GM21619 (cell line): ENCODE results near the gene SRP54.
A peak's percentile ranks its signal among the peaks of the same experiment; 100 is the strongest.
"Not testable (repeated sequence)": the region's sequence is repeated elsewhere in the genome, so short reads cannot be mapped to it uniquely, and the experiment has no call there.

Experiments used
- ATAC-seq: cut with Tn5 transposase; IDR thresholded peaks from one replicate; pipeline ENCODE4 v1.9.1; 2021; ENCODE audit not compliant: unreplicated experiment

The SRP54 gene

DNA sequence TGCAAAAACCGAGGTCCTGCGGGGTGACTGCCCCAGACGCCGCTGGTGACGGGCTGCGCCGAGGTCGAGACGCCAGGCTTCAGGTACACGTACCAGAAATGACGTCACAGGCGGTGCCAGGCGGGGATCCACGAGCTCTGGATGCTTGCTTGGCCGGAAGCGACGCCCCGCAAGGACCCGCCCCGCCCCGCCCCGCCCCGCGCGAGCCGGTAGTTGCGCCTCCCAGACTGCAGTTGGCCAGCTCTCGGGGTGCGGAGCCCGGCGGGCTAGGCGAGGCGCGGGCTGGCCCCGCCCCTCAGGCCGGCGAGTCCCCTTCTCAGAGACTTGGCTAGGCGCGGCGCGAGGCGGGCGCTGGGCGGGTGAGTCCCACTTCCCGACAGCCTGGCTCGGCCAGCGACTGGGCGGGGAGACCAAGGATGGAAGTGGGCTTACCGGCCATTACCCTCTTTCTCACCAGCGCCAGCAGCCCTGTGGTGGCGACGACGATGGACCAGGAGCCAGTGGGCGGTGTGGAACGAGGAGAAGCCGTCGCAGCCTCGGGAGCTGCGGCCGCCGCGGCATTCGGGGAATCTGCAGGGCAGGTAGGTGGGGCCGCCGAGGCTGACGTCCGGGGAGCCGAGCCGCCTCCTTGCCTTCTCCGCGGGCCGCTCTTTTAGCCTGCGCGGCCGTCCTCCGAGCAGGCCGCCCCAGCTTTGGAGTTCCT is 63.4 kb downstream of the SRP54 start, which contains the start of gene FAM177A1:
Gene FAM177A1 (plus strand): TSS at position 225 of the 703 bp plus-strand sequence. CDS start 192 bp downstream, at position 417.
- ATAC-seq, result peak; percentile 93

DNA sequence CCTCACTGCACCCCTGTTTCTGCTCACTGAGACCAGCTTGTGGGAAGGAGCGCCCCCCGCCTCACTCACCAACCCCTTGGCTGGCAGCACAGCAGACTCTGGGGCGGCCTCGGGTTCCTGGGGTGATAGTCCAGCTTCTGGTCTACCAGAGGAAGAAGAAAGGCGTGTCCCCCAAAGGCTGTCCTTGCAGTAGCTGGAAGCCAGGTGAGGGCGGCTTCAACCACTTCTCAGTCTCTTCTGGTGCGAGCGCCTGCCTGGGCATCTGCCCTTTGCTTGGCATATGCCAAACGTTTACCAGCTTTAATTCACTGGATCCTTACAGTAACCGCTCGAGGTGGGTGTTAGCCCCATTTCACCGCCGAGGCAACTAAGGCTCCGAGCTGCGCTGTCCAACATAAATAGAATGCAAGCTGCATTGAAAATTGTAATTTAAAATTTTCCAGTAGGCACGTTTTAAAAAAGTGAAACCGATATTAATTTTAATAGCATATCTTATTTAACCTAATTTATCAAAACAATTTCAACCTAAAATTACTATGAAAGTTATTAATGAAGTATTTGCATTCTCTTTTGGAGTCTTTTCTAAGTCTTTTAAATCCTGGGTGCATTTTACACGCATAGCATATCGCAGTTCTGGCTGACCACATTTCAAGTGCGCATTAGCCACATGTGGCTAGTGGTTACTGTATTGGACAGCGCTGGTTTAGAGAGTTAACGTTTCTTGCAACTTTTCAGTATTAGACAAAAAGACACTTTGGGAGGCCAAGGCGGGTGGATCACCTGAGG is 64.2 kb downstream of the SRP54 start:
- peak; percentile 28 for ATAC-seq

DNA sequence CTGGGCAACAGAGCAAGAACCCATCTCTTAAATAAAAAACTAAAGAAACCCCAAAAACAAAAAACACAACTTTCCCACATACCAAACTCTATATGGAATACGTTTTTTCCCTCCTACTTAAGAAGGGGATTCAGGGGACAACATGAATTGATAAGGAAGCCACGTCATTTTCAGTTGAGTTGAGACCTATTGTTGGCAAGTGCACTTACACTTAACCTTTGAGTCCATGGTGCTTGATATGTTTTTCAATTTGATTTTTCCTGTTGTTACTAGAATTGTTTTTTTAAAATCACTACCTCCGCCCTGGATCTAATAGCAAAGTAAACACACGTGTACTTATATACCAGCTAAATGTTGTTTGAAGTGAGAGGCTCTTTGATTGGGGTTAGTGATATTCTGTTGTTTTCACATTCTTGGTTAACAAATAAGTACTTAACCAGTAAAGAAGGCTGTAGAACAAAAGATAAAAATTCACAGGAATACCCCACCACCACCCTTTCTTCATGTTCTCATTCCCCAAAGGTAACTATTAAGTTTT is 65.3 kb downstream of the SRP54 start:
- no peak for ATAC-seq

DNA sequence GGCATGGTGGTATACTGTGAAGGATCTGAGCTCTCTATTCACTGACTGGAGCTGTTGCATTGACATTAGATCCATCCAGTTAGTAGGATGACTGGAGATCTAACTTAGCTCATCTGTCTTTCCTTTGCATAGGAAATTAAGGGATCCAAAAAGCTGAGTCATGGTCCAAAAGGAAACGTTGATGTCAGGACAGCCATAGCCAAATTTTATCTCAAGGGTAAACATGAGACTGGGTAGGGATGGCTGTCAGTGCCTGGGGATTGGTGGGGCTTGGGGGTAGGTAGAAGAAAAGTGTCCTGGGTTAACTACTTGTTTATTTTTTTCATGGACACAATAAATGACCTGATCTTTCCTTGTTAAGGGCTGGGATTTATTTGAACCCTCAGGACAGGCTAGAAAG is 67.9 kb downstream of the SRP54 start:
- ATAC-seq, result no peak

DNA sequence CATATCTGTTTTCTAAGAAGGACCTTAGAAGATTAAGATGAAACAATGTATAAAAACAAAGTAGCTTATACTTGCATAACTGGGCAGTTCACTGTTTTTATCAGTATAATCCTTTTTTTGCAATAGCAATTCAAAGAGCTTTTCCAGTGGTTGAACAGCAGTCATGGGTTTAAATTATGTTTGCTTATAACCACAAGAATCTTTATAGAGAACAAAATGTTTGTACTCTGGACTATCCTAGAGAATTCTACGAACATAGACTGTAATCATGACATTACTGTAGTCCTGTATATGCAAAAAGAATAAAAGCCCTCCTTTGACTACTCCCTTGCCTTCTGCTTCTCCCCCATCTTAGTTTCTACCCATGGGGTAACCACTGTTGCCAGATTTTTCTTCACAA is 69.0 kb downstream of the SRP54 start:
- ATAC-seq, result no peak

DNA sequence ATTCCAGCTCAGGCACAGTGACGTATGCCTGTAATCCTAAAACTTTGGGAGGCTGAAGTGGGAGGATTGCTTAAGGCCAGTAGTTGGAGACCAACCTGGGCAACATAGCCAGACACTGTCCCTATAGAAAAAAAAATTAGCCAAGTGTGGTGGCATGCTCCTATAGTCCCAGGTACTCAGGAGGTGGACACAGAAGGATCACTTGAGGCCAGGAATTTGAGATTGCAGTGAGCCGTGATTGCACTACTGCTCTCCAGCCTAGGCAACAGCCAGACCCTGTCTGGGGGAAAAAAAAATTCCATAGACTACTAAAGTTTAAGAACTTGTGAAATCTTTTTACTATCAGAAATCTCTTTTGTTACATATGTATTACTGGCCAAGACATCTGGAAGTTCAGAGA is 69.8 kb downstream of the SRP54 start:
- no peak for ATAC-seq

DNA sequence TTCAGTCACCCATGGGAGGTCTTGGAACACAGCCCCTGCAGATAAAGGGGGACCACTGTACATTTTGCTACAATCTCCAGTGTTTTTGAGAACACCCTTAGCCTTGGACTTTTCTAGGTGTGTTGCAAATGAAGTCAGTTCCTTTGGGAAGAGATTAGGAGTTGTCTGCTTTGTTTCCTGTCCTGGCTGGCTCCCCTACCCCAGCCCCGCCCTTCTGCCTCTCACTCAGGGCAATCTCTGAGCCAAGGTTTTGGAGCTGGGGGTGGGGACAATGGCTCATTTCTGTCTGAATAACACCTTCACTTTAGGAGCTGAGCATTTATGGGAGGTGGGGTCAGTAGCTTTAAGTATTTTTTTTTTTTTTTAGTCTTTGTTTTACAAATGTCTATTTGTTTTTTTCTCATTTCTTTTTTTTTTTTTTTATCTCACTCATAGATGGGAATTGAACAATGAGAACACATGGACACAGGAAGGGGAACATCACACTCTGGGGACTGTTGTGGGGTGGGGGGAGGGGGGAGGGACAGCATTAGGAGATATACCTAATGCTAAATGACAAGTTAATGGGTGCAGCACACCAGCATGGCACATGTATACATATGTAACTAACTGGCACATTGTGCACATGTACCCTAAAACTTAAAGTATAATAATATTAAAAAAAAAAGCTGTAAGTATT is 78.5 kb downstream of the SRP54 start:
- not testable (repeated sequence) for ATAC-seq

DNA sequence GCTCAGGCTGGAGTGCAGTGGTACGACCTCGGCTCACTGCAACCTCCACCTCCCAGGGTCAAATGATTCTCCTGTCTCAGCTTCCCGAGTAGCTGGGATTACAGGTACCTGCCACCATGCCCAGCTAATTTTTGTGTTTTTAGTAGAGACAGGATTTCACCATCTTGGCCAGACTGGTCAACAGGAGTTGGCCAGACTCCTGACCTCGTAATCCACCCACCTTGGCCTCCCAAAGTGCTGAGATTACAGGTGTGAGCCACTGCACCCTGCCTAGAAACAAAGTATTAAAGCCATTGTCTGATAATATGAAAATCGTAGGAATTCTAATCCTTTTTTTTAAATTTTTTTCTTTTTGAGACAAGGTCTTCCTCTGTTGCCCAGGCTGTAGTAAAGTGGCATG is 82.9 kb downstream of the SRP54 start:
- not testable (repeated sequence) for ATAC-seq

DNA sequence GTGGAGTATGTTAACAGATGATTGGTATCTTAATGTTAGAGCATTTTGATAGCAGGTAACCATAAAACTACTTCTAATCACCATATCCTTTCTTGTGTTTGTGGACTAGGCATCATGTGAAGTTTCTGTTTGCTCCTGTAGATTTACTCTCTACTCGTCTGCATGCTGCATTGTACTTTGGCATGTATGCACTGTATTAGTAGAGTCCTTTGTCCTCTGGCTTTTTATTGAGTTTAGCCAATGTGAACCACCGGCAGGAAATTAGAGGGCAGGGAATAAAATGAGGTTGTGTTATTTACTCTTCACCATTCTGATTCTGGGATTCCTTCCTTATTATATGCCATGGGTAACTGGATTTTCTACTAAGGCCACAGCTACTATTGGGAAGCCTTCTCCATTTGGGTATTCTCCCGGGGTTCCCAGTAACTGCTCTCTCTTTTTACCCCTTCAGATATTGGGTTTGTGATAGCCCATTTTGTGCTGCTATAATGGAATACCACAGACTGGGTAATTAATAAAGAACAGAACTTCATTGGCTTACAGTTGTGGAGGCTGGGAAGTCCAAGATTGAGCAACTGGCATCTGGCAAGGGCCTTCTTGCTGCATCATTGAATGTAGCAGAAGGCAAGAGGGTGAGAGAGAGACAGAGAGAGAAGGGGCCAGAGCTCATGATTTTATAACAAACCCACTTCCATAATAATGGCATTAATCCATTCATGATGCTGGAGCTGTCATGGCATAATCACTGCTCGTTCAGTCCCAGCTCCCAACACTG is 85.6 kb downstream of the SRP54 start:
- no peak for ATAC-seq

DNA sequence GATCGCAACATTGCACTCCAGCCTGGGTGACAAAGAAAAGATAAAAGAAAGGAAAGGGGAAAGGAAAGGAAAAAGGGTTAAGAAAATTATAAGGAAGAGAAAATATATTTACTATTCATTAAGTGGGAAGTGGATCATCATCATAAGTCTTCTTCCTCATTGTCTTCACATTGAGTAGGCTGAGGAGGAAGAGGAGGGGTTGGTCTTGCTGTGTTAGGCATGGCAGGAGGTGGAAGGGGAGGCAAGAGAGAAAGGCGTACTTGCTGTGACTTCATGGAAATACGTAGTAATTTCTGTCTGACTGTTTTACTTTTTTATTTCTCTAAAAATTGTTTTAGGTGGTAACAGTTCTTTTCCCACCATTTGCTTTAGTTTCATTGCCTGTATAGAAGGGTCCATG is 89.4 kb downstream of the SRP54 start:
- ATAC-seq, result no peak

DNA sequence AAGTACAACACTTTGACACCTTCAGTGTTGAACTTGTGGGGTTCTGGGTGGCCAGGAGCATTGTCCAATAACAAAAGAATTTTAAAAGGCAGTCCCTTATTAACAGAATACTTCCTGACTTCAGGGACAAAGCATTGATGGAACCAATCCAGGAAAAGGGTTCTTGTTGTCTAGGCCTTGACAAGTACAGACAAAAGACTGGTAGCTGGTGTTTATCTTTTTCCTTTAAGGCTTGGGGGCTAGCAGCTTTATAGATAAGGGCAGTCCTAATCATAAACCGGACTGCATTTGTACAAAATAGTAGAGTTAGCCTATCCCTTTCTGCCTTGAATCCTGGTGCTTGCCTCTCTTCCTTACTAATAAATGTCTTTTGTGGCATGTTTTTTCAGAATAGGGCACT is 90.7 kb downstream of the SRP54 start:
- ATAC-seq, result no peak

DNA sequence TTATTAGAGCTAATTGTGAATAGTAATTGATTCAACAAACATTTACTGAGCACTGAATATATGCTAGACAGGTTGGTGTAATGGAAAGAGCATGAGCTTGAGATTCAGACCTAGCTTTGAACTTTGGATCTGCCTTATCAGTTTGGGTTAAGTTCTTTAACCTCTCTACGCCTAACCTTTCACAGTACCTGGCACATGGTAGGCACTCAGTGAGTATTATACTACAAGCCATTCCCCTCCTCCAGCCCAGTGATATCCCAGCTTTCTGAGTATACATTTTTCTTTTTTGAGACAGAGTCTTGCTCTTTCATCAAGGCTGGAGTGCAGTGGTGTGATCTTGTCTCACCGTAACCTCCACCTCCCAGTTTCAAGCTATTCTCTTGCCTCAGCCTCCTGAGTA is 95.3 kb downstream of the SRP54 start:
- ATAC-seq, result no peak
